ENCODE data around the gene CKAP2.
A peak's percentile ranks its signal among the peaks of the same experiment; 100 is the strongest.

CKAP2 gene

GRCh38 chr13:52455677-52456041 is 381 bp downstream of the CKAP2 start:
- DNase-seq: peak; percentile 83
- Histone ChIP-seq H2BK5ac (ENCODE audit: low read depth, low read length, poor library complexity, severe bottlenecking) (peak overlapping the region; percentile 49), H3K18ac (ENCODE audit: low read depth in 1 of 2, low read length in 2 of 2) (peak overlapping the region; percentile 87 to 88), H3K14ac (ENCODE audit: low read length in 2 of 2) (peak overlapping the region in 1 of 2 experiments; percentile 79), H3K79me1 (replicated peaks; ENCODE audit: low read length, poor library complexity, severe bottlenecking) (peaks cover 5% of the 10 kb centered on the region), H2BK15ac (ENCODE audit: low read depth, poor library complexity, severe bottlenecking) (no peak overlapping the region), H3K36me3 (ENCODE audit: control insufficient read depth in 1 of 2, insufficient read depth in 2 of 2, low read depth in 1 of 2, low read length in 2 of 2) (peaks cover 3 to 6% of the 10 kb centered on the region in 2 experiments), H2BK120ac (ENCODE audit: low read depth, low read length) (no peak overlapping the region), H2AFZ (ENCODE audit: low read depth, low read length) (peak overlapping the region; percentile 83), H3K4me1 (ENCODE audit: control insufficient read depth, insufficient read depth, low read depth, low read length) (peaks cover 9% of the 10 kb centered on the region), H2AK5ac (ENCODE audit: low read length, severe bottlenecking) (no peak overlapping the region), H3K9ac (ENCODE audit: low read length) (peak overlapping the region; percentile 88), H3K9me3 (ENCODE audit: control insufficient read depth, low read length) (no peaks in the 10 kb centered on the region), H4K8ac (ENCODE audit: low read length) (no peak overlapping the region), H3K27me3 (ENCODE audit: control insufficient read depth in 1 of 2, insufficient read depth in 1 of 2, low read length in 2 of 2) (no peaks in the 10 kb centered on the region), H3K4me3 (ENCODE audit: insufficient read depth in 1 of 2, low read depth in 1 of 2, low read length in 2 of 2) (peak overlapping the region; percentile 83 to 95), H3K4ac (ENCODE audit: low read depth in 1 of 2, low read length in 2 of 2) (peak overlapping the region in 1 of 2 experiments; percentile 71), H2BK12ac (ENCODE audit: low read length in 2 of 2) (no peak overlapping the region), H4K91ac (ENCODE audit: low read length) (peak overlapping the region; percentile 59), H3K4me2 (ENCODE audit: low read length, poor library complexity, severe bottlenecking) (peak overlapping the region; percentile 60), H3K23ac (ENCODE audit: low read length in 2 of 2) (no peak overlapping the region), H3K27ac (ENCODE audit: low read length, poor library complexity, severe bottlenecking) (peak overlapping the region; percentile 94)
- under 1% methylated on average over 31 of the region's 37 CpGs for WGBS

- Histone ChIP-seq H4K91ac (ENCODE audit: low read length) (no peak overlapping the region), H2BK120ac (ENCODE audit: low read depth, low read length) (no peak overlapping the region), H3K4me2 (ENCODE audit: low read length, poor library complexity, severe bottlenecking) (no peak overlapping the region), H3K4me1 (ENCODE audit: control insufficient read depth, insufficient read depth, low read depth, low read length) (peaks cover 4% of the 10 kb centered on the region), H3K4me3 (ENCODE audit: insufficient read depth in 1 of 2, low read depth in 1 of 2, low read length in 2 of 2) (no peak overlapping the region), H2BK5ac (ENCODE audit: low read depth, low read length, poor library complexity, severe bottlenecking) (no peak overlapping the region), H3K23ac (ENCODE audit: low read length in 2 of 2) (no peak overlapping the region), H3K27ac (ENCODE audit: low read length, poor library complexity, severe bottlenecking) (no peak overlapping the region), H3K4ac (ENCODE audit: low read depth in 1 of 2, low read length in 2 of 2) (no peak overlapping the region), H3K79me1 (replicated peaks; ENCODE audit: low read length, poor library complexity, severe bottlenecking) (peaks cover 5% of the 10 kb centered on the region), H2BK15ac (ENCODE audit: low read depth, poor library complexity, severe bottlenecking) (no peak overlapping the region), H4K8ac (ENCODE audit: low read length) (no peak overlapping the region), H3K27me3 (ENCODE audit: control insufficient read depth in 1 of 2, insufficient read depth in 1 of 2, low read length in 2 of 2) (no peaks in the 10 kb centered on the region), H2BK12ac (ENCODE audit: low read length in 2 of 2) (no peak overlapping the region), H3K9ac (ENCODE audit: low read length) (no peak overlapping the region), H2AFZ (ENCODE audit: low read depth, low read length) (no peak overlapping the region), H3K14ac (ENCODE audit: low read length in 2 of 2) (no peak overlapping the region), H3K36me3 (ENCODE audit: control insufficient read depth in 1 of 2, insufficient read depth in 2 of 2, low read depth in 1 of 2, low read length in 2 of 2) (peaks cover 8 to 38% of the 10 kb centered on the region in 2 experiments), H3K18ac (ENCODE audit: low read depth in 1 of 2, low read length in 2 of 2) (no peak overlapping the region), H2AK5ac (ENCODE audit: low read length, severe bottlenecking) (no peak overlapping the region), H3K9me3 (ENCODE audit: control insufficient read depth, low read length) (no peaks in the 10 kb centered on the region)
- WGBS: 56% methylated on average over 5 of the region's 6 CpGs
- peak; percentile 57 for DNase-seq
These were observed 4.4 kb downstream of the CKAP2 start for GRCh38 chr13:52459668-52460067.

- H2AK5ac ChIP-seq (ENCODE audit: low read length, severe bottlenecking): no peak overlapping the region
- 98% methylated on average over 3 of the region's 3 CpGs for WGBS
- H3K18ac ChIP-seq (ENCODE audit: low read depth in 1 of 2, low read length in 2 of 2): no peak overlapping the region
- no peaks in the 10 kb centered on the region for H3K9me3 ChIP-seq (ENCODE audit: control insufficient read depth, low read length)
- H3K23ac ChIP-seq (ENCODE audit: low read length in 2 of 2): no peak overlapping the region
- H2BK5ac ChIP-seq (ENCODE audit: low read depth, low read length, poor library complexity, severe bottlenecking): no peak overlapping the region
- no peak for DNase-seq
- no peak overlapping the region for H3K27ac ChIP-seq (ENCODE audit: low read length, poor library complexity, severe bottlenecking)
- H4K8ac ChIP-seq (ENCODE audit: low read length): no peak overlapping the region
- no peak overlapping the region for H3K9ac ChIP-seq (ENCODE audit: low read length)
- no peak overlapping the region for H2BK120ac ChIP-seq (ENCODE audit: low read depth, low read length)
- H2AFZ ChIP-seq (ENCODE audit: low read depth, low read length): no peak overlapping the region
- H4K91ac ChIP-seq (ENCODE audit: low read length): no peak overlapping the region
- no peak overlapping the region for H3K4me3 ChIP-seq (ENCODE audit: insufficient read depth in 1 of 2, low read depth in 1 of 2, low read length in 2 of 2)
- H3K27me3 ChIP-seq (ENCODE audit: control insufficient read depth in 1 of 2, insufficient read depth in 1 of 2, low read length in 2 of 2): no peaks in the 10 kb centered on the region
- H2BK15ac ChIP-seq (ENCODE audit: low read depth, poor library complexity, severe bottlenecking): no peak overlapping the region
- no peak overlapping the region for H3K4ac ChIP-seq (ENCODE audit: low read depth in 1 of 2, low read length in 2 of 2)
- H3K4me1 ChIP-seq (ENCODE audit: control insufficient read depth, insufficient read depth, low read depth, low read length): peaks cover 4% of the 10 kb centered on the region
- no peak overlapping the region for H2BK12ac ChIP-seq (ENCODE audit: low read length in 2 of 2)
- H3K79me1 ChIP-seq (replicated peaks; ENCODE audit: low read length, poor library complexity, severe bottlenecking): peaks cover 5% of the 10 kb centered on the region
- no peak overlapping the region for H3K4me2 ChIP-seq (ENCODE audit: low read length, poor library complexity, severe bottlenecking)
- H3K36me3 ChIP-seq (ENCODE audit: control insufficient read depth in 1 of 2, insufficient read depth in 2 of 2, low read depth in 1 of 2, low read length in 2 of 2): peaks cover 8 to 54% of the 10 kb centered on the region in 2 experiments
- H3K14ac ChIP-seq (ENCODE audit: low read length in 2 of 2): no peak overlapping the region
These were observed 6.0 kb downstream of the CKAP2 start for GRCh38 chr13:52461265-52461664.

GRCh38 chr13:52463526-52463925 is 8.2 kb downstream of the CKAP2 start:
- H3K4ac ChIP-seq (ENCODE audit: low read depth in 1 of 2, low read length in 2 of 2): no peak overlapping the region
- H3K14ac ChIP-seq (ENCODE audit: low read length in 2 of 2): no peak overlapping the region
- H4K8ac ChIP-seq (ENCODE audit: low read length): no peak overlapping the region
- no peak overlapping the region for H3K9ac ChIP-seq (ENCODE audit: low read length)
- no peak overlapping the region for H3K18ac ChIP-seq (ENCODE audit: low read depth in 1 of 2, low read length in 2 of 2)
- no peaks in the 10 kb centered on the region for H3K9me3 ChIP-seq (ENCODE audit: control insufficient read depth, low read length)
- DNase-seq: no peak
- H2BK5ac ChIP-seq (ENCODE audit: low read depth, low read length, poor library complexity, severe bottlenecking): no peak overlapping the region
- H3K27ac ChIP-seq (ENCODE audit: low read length, poor library complexity, severe bottlenecking): no peak overlapping the region
- H4K91ac ChIP-seq (ENCODE audit: low read length): no peak overlapping the region
- peaks cover 12 to 62% of the 10 kb centered on the region in 2 experiments for H3K36me3 ChIP-seq (ENCODE audit: control insufficient read depth in 1 of 2, insufficient read depth in 2 of 2, low read depth in 1 of 2, low read length in 2 of 2)
- H3K4me3 ChIP-seq (ENCODE audit: insufficient read depth in 1 of 2, low read depth in 1 of 2, low read length in 2 of 2): no peak overlapping the region
- H2AK5ac ChIP-seq (ENCODE audit: low read length, severe bottlenecking): no peak overlapping the region
- H3K23ac ChIP-seq (ENCODE audit: low read length in 2 of 2): no peak overlapping the region
- no peak overlapping the region for H2BK120ac ChIP-seq (ENCODE audit: low read depth, low read length)
- H3K79me1 ChIP-seq (replicated peaks; ENCODE audit: low read length, poor library complexity, severe bottlenecking): peaks cover 12% of the 10 kb centered on the region
- peaks cover 3% of the 10 kb centered on the region for H3K4me1 ChIP-seq (ENCODE audit: control insufficient read depth, insufficient read depth, low read depth, low read length)
- H2BK15ac ChIP-seq (ENCODE audit: low read depth, poor library complexity, severe bottlenecking): no peak overlapping the region
- no peak overlapping the region for H3K4me2 ChIP-seq (ENCODE audit: low read length, poor library complexity, severe bottlenecking)
- H3K27me3 ChIP-seq (ENCODE audit: control insufficient read depth in 1 of 2, insufficient read depth in 1 of 2, low read length in 2 of 2): no peaks in the 10 kb centered on the region
- WGBS: 96% methylated on average over 4 of the region's 4 CpGs
- no peak overlapping the region for H2BK12ac ChIP-seq (ENCODE audit: low read length in 2 of 2)
- no peak overlapping the region for H2AFZ ChIP-seq (ENCODE audit: low read depth, low read length)
